Skeletal muscle tissue (tissue), 4 donors: ENCODE measurements around the gene GJD4. TPM values are rescaled to one million over a fixed set of nuclear protein-coding genes. Genes with fewer than 3 reads are reported as not detected.

Experiments used
- H3K27ac ChIP-seq: one replicate; pipeline ENCODE4 v1.7.0; 2013; ENCODE audit warnings: mild to moderate bottlenecking, low read depth, low read length, inconsistent platforms
- H3K27me3 ChIP-seq, 3 donors: one replicate each; pipeline ENCODE4 v1.7.0; 2013; ENCODE audit warnings: low read length in 3 of 3; ENCODE audit not compliant: control insufficient read depth in 3 of 3, insufficient read depth in 3 of 3
- H3K36me3 ChIP-seq, 3 donors: one replicate each; pipeline ENCODE4 v1.7.0; 2013; ENCODE audit warnings: low read length in 3 of 3; ENCODE audit not compliant: control insufficient read depth in 3 of 3, insufficient read depth in 3 of 3
- H3K4me1 ChIP-seq, 3 donors: one replicate each; pipeline ENCODE4 v1.7.0; 2013; ENCODE audit warnings: low read length in 3 of 3, mild to moderate bottlenecking in 3 of 3; ENCODE audit not compliant: control insufficient read depth in 3 of 3, insufficient read depth in 3 of 3
- H3K4me3 ChIP-seq, 3 donors: one replicate each; pipeline ENCODE4 v1.7.0; 2013; ENCODE audit warnings: low read length in 3 of 3
- H3K9ac ChIP-seq, 3 donors: one replicate each; pipeline ENCODE4 v1.7.0; 2013; ENCODE audit warnings: low read length in 3 of 3, mild to moderate bottlenecking in 3 of 3, moderate library complexity in 2 of 3, low read depth in 1 of 3
- H3K9me3 ChIP-seq, 3 donors: one replicate each; pipeline ENCODE4 v1.7.0; 2013; ENCODE audit warnings: low read length in 3 of 3; ENCODE audit not compliant: control insufficient read depth in 3 of 3
- total RNA-seq: library from RNA; depleted of rRNA; stranded (reverse); fragments of >200 nt; gene quantifications from one replicate; pipeline ENCODE4 v1.2.3, GENCODE V29; 2014
- donor health status: Osteomylitis.

GJD4 gene
- total RNA-seq, 1 donor from 2014 or later, result 2.1 TPM

GRCh38 chr10:35612385-35613106 is 7.4 kb downstream of the GJD4 start:
- H3K36me3 ChIP-seq, result no peaks in the 10 kb centered on the region
- H3K4me3 ChIP-seq, result no peak overlapping the region
- H3K9me3 ChIP-seq, result peaks cover 0 to 3% (median 0%) of the 10 kb centered on the region in 3 donors
- H3K9ac ChIP-seq, result no peak overlapping the region
- H3K27me3 ChIP-seq, result peaks cover 25 to 28% (median 26%) of the 10 kb centered on the region in 3 donors
- peaks cover 0 to 7% (median 4%) of the 10 kb centered on the region in 3 donors for H3K4me1 ChIP-seq
- H3K27ac ChIP-seq, result no peak overlapping the region

GRCh38 chr10:35613107-35613440 is 7.9 kb downstream of the GJD4 start:
- Histone ChIP-seq H3K4me3 (no peak overlapping the region), H3K36me3 (no peaks in the 10 kb centered on the region), H3K27ac (no peak overlapping the region), H3K9me3 (peaks cover 0 to 3% (median 0%) of the 10 kb centered on the region in 3 donors), H3K27me3 (peaks cover 20 to 23% (median 21%) of the 10 kb centered on the region in 3 donors), H3K9ac (no peak overlapping the region), H3K4me1 (peaks cover 0 to 2% (median 1%) of the 10 kb centered on the region in 3 donors)

DNA sequence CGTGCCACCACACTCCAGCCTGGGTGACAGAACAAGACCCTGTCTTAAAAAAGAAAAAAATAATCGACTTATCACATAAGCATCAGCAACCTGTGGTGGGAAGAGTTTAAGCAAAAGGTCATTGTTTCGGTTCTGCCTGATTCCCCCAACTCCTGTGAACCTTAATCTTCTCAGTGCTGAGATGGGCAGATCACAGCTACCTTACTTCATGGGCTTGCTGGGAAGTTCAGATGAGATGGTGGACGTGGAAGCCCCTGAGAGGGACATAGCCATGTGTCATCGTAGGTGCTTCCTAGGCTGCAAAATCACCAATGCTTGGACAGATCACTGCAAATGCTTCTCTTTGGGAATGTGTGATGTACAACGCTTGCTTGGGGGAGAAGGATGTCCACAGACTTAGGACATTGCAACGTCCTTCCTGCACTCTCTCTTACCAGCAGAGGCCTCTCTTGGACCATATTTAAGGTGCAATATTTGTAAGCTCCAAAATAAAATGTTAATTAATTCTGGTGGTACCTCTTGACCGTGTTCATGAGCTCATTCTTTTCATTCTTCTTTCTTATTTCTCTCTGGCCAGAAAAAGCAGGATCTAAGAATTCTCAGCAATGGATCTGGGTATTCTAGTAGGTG is 8.6 kb downstream of the GJD4 start:
- H3K4me3 ChIP-seq, result no peak overlapping the region
- H3K27ac ChIP-seq, result no peak overlapping the region
- peaks cover 0 to 3% (median 0%) of the 10 kb centered on the region in 3 donors for H3K9me3 ChIP-seq
- H3K9ac ChIP-seq, result no peak overlapping the region
- peaks cover 13 to 16% (median 15%) of the 10 kb centered on the region in 3 donors for H3K27me3 ChIP-seq
- H3K36me3 ChIP-seq, result no peaks in the 10 kb centered on the region
- no peaks in the 10 kb centered on the region for H3K4me1 ChIP-seq

DNA sequence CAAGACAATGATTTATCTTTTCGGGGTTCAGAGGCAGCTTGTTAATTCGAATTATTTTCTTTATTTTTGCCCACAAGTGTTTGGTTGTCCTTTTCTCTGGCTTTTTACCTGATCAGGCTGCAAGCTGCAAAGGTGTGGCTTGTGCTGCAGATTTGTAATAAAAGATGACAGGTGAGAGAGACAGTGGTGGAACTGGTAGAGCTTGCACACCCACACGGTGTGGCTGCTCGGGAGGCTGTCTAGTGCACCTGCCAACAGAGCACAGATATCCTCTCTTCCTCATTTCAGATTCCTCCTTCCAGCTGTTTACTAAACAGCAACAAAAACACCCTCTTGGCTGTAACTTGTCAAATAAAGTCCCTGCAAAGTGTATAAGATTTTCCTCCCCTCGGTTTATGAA is 9.2 kb downstream of the GJD4 start:
- Histone ChIP-seq H3K36me3 (no peaks in the 10 kb centered on the region), H3K4me3 (no peak overlapping the region), H3K9ac (no peak overlapping the region), H3K27me3 (peaks cover 10 to 12% (median 11%) of the 10 kb centered on the region in 3 donors), H3K27ac (no peak overlapping the region), H3K4me1 (no peaks in the 10 kb centered on the region), H3K9me3 (peaks cover 0 to 3% (median 0%) of the 10 kb centered on the region in 3 donors)

GRCh38 chr10:35626971-35627507 is 21.9 kb downstream of the GJD4 start:
- no peaks in the 10 kb centered on the region for H3K4me1 ChIP-seq
- no peaks in the 10 kb centered on the region for H3K9me3 ChIP-seq
- H3K9ac ChIP-seq, result no peak overlapping the region
- no peak overlapping the region for H3K4me3 ChIP-seq
- H3K27ac ChIP-seq, result no peak overlapping the region
- peaks cover 0 to 6% (median 0%) of the 10 kb centered on the region in 3 donors for H3K27me3 ChIP-seq
- no peaks in the 10 kb centered on the region for H3K36me3 ChIP-seq

GRCh38 chr10:35631404-35631803 is 26.3 kb downstream of the GJD4 start:
- no peak overlapping the region for H3K9ac ChIP-seq
- H3K9me3 ChIP-seq, result no peaks in the 10 kb centered on the region
- H3K4me1 ChIP-seq, result peaks cover 0 to 2% (median 0%) of the 10 kb centered on the region in 3 donors
- no peak overlapping the region for H3K27ac ChIP-seq
- H3K4me3 ChIP-seq, result no peak overlapping the region
- H3K27me3 ChIP-seq, result no peaks in the 10 kb centered on the region
- H3K36me3 ChIP-seq, result no peaks in the 10 kb centered on the region

DNA sequence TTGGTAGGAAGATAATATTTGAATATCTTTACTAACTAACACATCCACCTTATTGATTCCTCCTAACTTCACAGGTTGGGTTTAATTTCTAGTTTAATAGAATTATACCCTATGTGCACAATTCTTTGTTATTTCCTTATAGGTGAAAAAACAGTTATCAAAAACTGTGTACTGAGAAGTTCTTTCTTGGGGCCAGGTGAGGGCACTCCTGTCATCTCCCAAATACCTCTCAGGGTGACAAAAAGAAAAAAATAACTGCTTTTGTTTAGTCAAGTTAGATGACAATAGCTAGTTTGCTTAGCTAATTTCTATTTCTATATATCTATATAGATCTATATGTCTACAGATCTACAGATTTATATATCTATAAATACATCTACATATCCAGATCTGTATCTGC is 26.9 kb downstream of the GJD4 start:
- Histone ChIP-seq H3K27me3 (no peaks in the 10 kb centered on the region), H3K4me3 (no peak overlapping the region), H3K4me1 (peaks cover 0 to 2% (median 0%) of the 10 kb centered on the region in 3 donors), H3K9me3 (no peaks in the 10 kb centered on the region), H3K9ac (no peak overlapping the region), H3K36me3 (no peaks in the 10 kb centered on the region), H3K27ac (no peak overlapping the region)

- Histone ChIP-seq H3K4me3 (no peak overlapping the region), H3K9me3 (no peaks in the 10 kb centered on the region), H3K36me3 (peaks cover 0 to 2% (median 0%) of the 10 kb centered on the region in 3 donors), H3K27me3 (no peaks in the 10 kb centered on the region), H3K9ac (no peak overlapping the region), H3K4me1 (peaks cover 0 to 2% (median 0%) of the 10 kb centered on the region in 3 donors), H3K27ac (no peak overlapping the region)
Measured at GRCh38 chr10:35633006-35633980, 28.2 kb downstream of the GJD4 start.

DNA sequence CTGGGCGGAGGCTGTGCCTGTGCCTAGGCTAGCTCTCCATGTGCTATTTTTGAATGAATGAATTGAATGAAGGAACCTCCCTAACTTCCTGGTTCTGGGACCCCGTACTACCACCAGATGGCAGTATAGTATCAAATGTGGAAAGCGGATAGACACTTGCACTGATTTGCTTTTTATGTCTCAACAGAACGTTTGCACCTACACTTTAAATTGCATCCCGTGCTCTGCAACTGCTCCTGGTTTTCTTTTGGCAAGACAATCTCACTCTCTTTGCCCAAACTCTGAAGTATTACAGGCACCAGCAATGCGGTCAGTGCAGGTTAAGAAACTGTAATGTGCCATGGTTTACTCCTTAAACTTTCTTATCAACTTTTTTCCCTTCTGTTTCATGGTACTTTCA is 30.4 kb downstream of the GJD4 start:
- Histone ChIP-seq H3K9me3 (no peaks in the 10 kb centered on the region), H3K27me3 (no peaks in the 10 kb centered on the region), H3K27ac (no peak overlapping the region), H3K4me3 (no peak overlapping the region), H3K9ac (no peak overlapping the region), H3K36me3 (peaks cover 0 to 2% (median 2%) of the 10 kb centered on the region in 3 donors), H3K4me1 (peaks cover 7 to 10% (median 10%) of the 10 kb centered on the region in 3 donors)
